K562 (cell line): ENCODE results near the gene VIPR1. TPM values are rescaled to one million over a fixed set of nuclear protein-coding genes. Genes with fewer than 3 reads are reported as not detected.

ENCODE experiments used
- BCOR ChIP-seq: fragments of 450-650 bp; IDR thresholded peaks from 2 replicates; pipeline ENCODE4 v1.6.1; 2016
- ILK ChIP-seq: fragments of 450-650 bp; IDR thresholded peaks from 2 replicates; pipeline ENCODE4 v1.6.1; 2016; ENCODE audit warnings: missing genetic modification characterization, low read depth, mild to moderate bottlenecking, missing compliant biosample characterization, moderate library complexity, borderline replicate concordance
- JUNB ChIP-seq: fragments of 450-650 bp; formaldehyde crosslinking; conservative IDR thresholded peaks from 2 replicates; pipeline ENCODE4 v1.4.0; 2020; ENCODE audit warnings: mild to moderate bottlenecking
- KLF13 ChIP-seq: fragments of 450-650 bp; IDR thresholded peaks from 2 replicates; pipeline ENCODE4 v1.6.1; 2016; ENCODE audit warnings: missing genetic modification characterization, low read depth, mild to moderate bottlenecking, missing compliant biosample characterization, moderate library complexity, borderline replicate concordance
- NR4A1 ChIP-seq, 2 experiments: fragments of 250-450 bp in 1 of 2; fragments of 450-650 bp in 1 of 2; sonication (Bioruptor Pico) in 1 of 2; IDR thresholded peaks; 2 replicates each; pipeline versions ENCODE4 v1.4.0 to v1.6.1; 2016 to 2020; ENCODE audit warnings: mild to moderate bottlenecking in 2 of 2, missing compliant biosample characterization in 1 of 2, missing genetic modification characterization in 1 of 2, moderate library complexity in 1 of 2
- POLR2H ChIP-seq: IDR thresholded peaks from 2 replicates; pipeline ENCODE4 v1.6.1; 2016; ENCODE audit warnings: missing genetic modification characterization, low read depth, mild to moderate bottlenecking, control low read depth, missing compliant biosample characterization, moderate library complexity
- TEAD1 ChIP-seq, 2 experiments: fragments of 450-650 bp in 1 of 2; sonication (generic) in 1 of 2; formaldehyde crosslinking; IDR thresholded peaks; 2 replicates each; pipeline versions ENCODE4 v1.4.0 to v1.8.0; 2020 to 2022; ENCODE audit warnings: mild to moderate bottlenecking in 2 of 2, missing genetic modification reagents in 1 of 2
- THRAP3 ChIP-seq: fragments of 450-650 bp; IDR thresholded peaks from 2 replicates; pipeline ENCODE4 v1.6.1; 2016; ENCODE audit warnings: mild to moderate bottlenecking, inconsistent platforms, borderline replicate concordance
- ZFP30 ChIP-seq: fragments of 250-450 bp; sonication (Bioruptor Pico); IDR thresholded peaks from 2 replicates; pipeline ENCODE4 v1.8.0; 2022; ENCODE audit warnings: moderate library complexity, mild to moderate bottlenecking, inconsistent platforms, borderline replicate concordance
- ZNF140 ChIP-seq: fragments of 250-450 bp; sonication (Bioruptor Pico); IDR thresholded peaks from 2 replicates; pipeline ENCODE4 v1.8.0; 2021; ENCODE audit warnings: moderate library complexity, mild to moderate bottlenecking, inconsistent platforms
- polyA plus RNA-seq, 8 experiments: library from polyadenylated mRNA; depleted of rRNA in 4 of 8; stranded (reverse) in 5 of 8; unstranded in 3 of 8; fragments of >200 nt; fragmentation: Nextera tagmentation in 2 of 8; fragmentation: Illumina TruSeq in 1 of 8; extraction: Ambion mirVana in 2 of 8; extraction: Trizol in 1 of 8; gene quantifications; 2 replicates each; pipeline versions ENCODE4 v1.2.1 to v1.2.3, GENCODE V29; 2011 to 2014; ENCODE audit warnings: inconsistent platforms in 1 of 8, missing spikeins in 1 of 8
- total RNA-seq, 7 experiments: library from RNA; depleted of rRNA in 6 of 7; stranded (reverse); fragments of >200 nt in 6 of 7; fragmentation: Illumina TruSeq in 2 of 7; extraction: Trizol in 2 of 7; gene quantifications; 2 replicates each; pipeline versions ENCODE4 v1.2.1 to v1.2.3, GENCODE V29; 2011 to 2021; ENCODE audit warnings: low replicate concordance in 1 of 7
- TF ChIP-seq, protein P1 (sequence below): fragments of 250-450 bp; sonication (Bioruptor Pico); IDR thresholded peaks from 2 replicates; pipeline ENCODE4 v1.4.0; 2020; ENCODE audit warnings: mild to moderate bottlenecking, moderate library complexity
- TF ChIP-seq, protein P2 (sequence below): fragments of 450-650 bp; formaldehyde crosslinking; IDR thresholded peaks from 2 replicates; pipeline ENCODE4 v1.4.0; 2020; ENCODE audit warnings: mild to moderate bottlenecking, moderate library complexity
- TF ChIP-seq, protein P3 (sequence below): sonication (generic); formaldehyde crosslinking; IDR thresholded peaks from 2 replicates; pipeline ENCODE4 v1.8.1; 2023; ENCODE audit warnings: missing genetic modification reagents, mild to moderate bottlenecking, borderline replicate concordance
- TF ChIP-seq, protein P4 (sequence below): fragments of 450-650 bp; formaldehyde crosslinking; conservative IDR thresholded peaks from 2 replicates; pipeline ENCODE4 v1.4.0; 2022; ENCODE audit warnings: mild to moderate bottlenecking, missing genetic modification characterization
- TF ChIP-seq, protein P5 (sequence below): fragments of 450-650 bp; IDR thresholded peaks from 2 replicates; pipeline ENCODE4 v1.7.0; 2016; ENCODE audit warnings: borderline replicate concordance

The VIPR1 gene
- total and polyA plus RNA-seq, 9 of the 15 experiments (the other 6 are each of a cell fraction or from before 2014, with no cell fraction given): 0.04 to 0.38 (median 0.12) TPM; not detected in 3

DNA sequence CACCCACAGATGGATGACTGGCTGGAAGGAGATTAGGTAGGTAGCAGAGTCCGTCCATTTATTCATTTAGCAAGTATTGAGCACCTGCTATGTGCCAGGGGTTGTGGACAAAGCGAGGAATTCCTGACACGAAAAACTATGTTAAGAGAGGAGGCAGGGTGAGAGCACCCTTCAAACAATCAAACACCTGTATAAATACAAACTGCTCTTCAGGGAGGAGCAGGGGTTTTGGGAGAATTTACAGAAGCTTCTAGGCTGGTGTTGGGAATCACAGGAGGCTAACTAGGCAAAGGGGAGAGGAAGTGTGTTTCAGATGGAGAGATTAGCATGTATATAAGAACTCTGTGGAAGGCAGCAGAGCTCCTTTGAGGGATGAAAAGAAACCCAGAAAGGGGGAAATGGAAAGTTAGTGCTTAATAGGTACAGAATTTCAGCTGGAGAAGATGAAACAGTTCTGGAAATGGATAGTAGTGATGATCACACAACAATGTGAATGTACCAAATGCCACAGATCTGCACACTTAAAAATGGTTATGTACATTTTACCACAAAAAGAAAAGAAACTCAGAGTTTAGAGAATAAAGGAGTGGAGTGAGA lies 80.1 kb downstream of the VIPR1 start (continued):
- TF ChIP-seq, protein P1, sequence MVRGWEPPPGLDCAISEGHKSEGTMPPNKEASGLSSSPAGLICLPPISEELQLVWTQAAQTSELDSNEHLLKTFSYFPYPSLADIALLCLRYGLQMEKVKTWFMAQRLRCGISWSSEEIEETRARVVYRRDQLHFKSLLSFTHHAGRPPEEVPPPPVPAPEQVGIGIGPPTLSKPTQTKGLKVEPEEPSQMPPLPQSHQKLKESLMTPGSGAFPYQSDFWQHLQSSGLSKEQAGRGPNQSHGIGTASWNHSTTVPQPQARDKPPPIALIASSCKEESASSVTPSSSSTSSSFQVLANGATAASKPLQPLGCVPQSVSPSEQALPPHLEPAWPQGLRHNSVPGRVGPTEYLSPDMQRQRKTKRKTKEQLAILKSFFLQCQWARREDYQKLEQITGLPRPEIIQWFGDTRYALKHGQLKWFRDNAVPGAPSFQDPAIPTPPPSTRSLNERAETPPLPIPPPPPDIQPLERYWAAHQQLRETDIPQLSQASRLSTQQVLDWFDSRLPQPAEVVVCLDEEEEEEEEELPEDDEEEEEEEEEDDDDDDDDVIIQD: no peak
- TF ChIP-seq THRAP3 (0 out of 2 replicates have a peak, but pooled peaks have one; percentile 10), KLF13 (tag) (no peak; the same call in 1 of the 2 replicates), JUNB (CRISPR knock-in tag) (no peak), TEAD1 (CRISPR knock-in tag; IDR thresholded peaks at IDR 0.05) (no peak; a peak in 1 of 4 replicates), ZFP30 (CRISPR knock-in tag) (no peak), NR4A1 (CRISPR knock-in tag; IDR thresholded peaks at IDR 0.05) (no peak), NR4A1 (tag; IDR thresholded peaks at IDR 0.05) (no peak), POLR2H (no peak), ZNF140 (CRISPR knock-in tag) (no peak), ILK (no peak), BCOR (0 out of 2 replicates have a peak, but pooled peaks have one; percentile 5)
- TF ChIP-seq, protein P2, sequence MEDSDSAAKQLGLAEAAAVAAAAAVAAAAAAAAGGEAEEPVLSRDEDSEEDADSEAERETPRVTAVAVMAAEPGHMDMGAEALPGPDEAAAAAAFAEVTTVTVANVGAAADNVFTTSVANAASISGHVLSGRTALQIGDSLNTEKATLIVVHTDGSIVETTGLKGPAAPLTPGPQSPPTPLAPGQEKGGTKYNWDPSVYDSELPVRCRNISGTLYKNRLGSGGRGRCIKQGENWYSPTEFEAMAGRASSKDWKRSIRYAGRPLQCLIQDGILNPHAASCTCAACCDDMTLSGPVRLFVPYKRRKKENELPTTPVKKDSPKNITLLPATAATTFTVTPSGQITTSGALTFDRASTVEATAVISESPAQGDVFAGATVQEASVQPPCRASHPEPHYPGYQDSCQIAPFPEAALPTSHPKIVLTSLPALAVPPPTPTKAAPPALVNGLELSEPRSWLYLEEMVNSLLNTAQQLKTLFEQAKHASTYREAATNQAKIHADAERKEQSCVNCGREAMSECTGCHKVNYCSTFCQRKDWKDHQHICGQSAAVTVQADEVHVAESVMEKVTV (CRISPR knock-in tag): no peak
- TF ChIP-seq, protein P3, sequence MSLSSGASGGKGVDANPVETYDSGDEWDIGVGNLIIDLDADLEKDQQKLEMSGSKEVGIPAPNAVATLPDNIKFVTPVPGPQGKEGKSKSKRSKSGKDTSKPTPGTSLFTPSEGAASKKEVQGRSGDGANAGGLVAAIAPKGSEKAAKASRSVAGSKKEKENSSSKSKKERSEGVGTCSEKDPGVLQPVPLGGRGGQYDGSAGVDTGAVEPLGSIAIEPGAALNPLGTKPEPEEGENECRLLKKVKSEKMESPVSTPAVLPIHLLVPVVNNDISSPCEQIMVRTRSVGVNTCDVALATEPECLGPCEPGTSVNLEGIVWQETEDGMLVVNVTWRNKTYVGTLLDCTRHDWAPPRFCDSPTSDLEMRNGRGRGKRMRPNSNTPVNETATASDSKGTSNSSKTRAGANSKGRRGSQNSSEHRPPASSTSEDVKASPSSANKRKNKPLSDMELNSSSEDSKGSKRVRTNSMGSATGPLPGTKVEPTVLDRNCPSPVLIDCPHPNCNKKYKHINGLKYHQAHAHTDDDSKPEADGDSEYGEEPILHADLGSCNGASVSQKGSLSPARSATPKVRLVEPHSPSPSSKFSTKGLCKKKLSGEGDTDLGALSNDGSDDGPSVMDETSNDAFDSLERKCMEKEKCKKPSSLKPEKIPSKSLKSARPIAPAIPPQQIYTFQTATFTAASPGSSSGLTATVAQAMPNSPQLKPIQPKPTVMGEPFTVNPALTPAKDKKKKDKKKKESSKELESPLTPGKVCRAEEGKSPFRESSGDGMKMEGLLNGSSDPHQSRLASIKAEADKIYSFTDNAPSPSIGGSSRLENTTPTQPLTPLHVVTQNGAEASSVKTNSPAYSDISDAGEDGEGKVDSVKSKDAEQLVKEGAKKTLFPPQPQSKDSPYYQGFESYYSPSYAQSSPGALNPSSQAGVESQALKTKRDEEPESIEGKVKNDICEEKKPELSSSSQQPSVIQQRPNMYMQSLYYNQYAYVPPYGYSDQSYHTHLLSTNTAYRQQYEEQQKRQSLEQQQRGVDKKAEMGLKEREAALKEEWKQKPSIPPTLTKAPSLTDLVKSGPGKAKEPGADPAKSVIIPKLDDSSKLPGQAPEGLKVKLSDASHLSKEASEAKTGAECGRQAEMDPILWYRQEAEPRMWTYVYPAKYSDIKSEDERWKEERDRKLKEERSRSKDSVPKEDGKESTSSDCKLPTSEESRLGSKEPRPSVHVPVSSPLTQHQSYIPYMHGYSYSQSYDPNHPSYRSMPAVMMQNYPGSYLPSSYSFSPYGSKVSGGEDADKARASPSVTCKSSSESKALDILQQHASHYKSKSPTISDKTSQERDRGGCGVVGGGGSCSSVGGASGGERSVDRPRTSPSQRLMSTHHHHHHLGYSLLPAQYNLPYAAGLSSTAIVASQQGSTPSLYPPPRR (CRISPR knock-in tag): no peak
- TF ChIP-seq, protein P4, sequence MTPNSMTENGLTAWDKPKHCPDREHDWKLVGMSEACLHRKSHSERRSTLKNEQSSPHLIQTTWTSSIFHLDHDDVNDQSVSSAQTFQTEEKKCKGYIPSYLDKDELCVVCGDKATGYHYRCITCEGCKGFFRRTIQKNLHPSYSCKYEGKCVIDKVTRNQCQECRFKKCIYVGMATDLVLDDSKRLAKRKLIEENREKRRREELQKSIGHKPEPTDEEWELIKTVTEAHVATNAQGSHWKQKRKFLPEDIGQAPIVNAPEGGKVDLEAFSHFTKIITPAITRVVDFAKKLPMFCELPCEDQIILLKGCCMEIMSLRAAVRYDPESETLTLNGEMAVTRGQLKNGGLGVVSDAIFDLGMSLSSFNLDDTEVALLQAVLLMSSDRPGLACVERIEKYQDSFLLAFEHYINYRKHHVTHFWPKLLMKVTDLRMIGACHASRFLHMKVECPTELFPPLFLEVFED (CRISPR knock-in tag): no peak
- TF ChIP-seq, protein P5, sequence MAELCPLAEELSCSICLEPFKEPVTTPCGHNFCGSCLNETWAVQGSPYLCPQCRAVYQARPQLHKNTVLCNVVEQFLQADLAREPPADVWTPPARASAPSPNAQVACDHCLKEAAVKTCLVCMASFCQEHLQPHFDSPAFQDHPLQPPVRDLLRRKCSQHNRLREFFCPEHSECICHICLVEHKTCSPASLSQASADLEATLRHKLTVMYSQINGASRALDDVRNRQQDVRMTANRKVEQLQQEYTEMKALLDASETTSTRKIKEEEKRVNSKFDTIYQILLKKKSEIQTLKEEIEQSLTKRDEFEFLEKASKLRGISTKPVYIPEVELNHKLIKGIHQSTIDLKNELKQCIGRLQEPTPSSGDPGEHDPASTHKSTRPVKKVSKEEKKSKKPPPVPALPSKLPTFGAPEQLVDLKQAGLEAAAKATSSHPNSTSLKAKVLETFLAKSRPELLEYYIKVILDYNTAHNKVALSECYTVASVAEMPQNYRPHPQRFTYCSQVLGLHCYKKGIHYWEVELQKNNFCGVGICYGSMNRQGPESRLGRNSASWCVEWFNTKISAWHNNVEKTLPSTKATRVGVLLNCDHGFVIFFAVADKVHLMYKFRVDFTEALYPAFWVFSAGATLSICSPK: 0 out of 2 replicates have a peak, but pooled peaks have one; percentile 59
